HepG2 (cell line): Measurements from ENCODE around the gene UBE2D3. TPM values are rescaled to one million over a fixed set of nuclear protein-coding genes. Genes with fewer than 3 reads are reported as not detected.
A peak's percentile ranks its signal among the peaks of the same experiment; 100 is the strongest.

ENCODE experiments used
- ATAC-seq: fragments of 200-7000 bp; cut with Tn5 transposase; 3 replicates; pipeline ENCODE4 v1.9.1; 2020; ENCODE audit warnings: mild to moderate bottlenecking, moderate library complexity
- BruUV-seq: library from RNA; stranded (reverse); fragments of 400-500 nt; replicated peaks from 2 replicates; lab custom pipeline; 2021; lab: Mats Ljungman, UMichigan
- CTCF ChIA-PET: fragments of 300-600 bp; formaldehyde crosslinking; extraction: SDS; loops from one replicate; lab custom pipeline; 2021; ENCODE audit warnings: low total read pairs, inconsistent platforms, low intra/inter-chr PET ratio; lab: Yijun Ruan, JAX
- POLR2A ChIA-PET: fragments of 350-600 bp; sonication (Branson Sonifier 250); formaldehyde crosslinking; loops from one replicate; lab custom pipeline; 2020; ENCODE audit warnings: antibody characterized with exemption, inconsistent platforms; lab: Yijun Ruan, JAX
- DNase-seq: peaks from one replicate; pipeline ENCODE4 v3.0.0-alpha.2; 2015; ENCODE audit warnings: low spot score
- FAIRE-seq: peaks from 3 replicates; lab custom pipeline; 2011; peaks lifted over from hg19 to GRCh38; lab: Jason Lieb, UNC
- H2AFZ ChIP-seq: one replicate; pipeline ENCODE4 v1.6.1; 2011; ENCODE audit warnings: low read length, inconsistent platforms
- H3K27ac ChIP-seq: fragments of 300-600 bp; 3 replicates; pipeline ENCODE4 v1.8.0; 2011; ENCODE audit warnings: mixed run types, mild to moderate bottlenecking, mixed read lengths, low read length, inconsistent platforms; ENCODE audit not compliant: insufficient read depth; ENCODE audit errors: extremely low read length
- H3K27me3 ChIP-seq, 2 experiments: fragments of 200-600 bp in 1 of 2; 2 replicates in 1 of 2; 3 replicates in 1 of 2; pipeline versions ENCODE4 v1.6.0 to v1.8.0; 2011; ENCODE audit warnings: low read length in 2 of 2, mild to moderate bottlenecking in 2 of 2, moderate library complexity in 2 of 2, inconsistent platforms in 1 of 2; ENCODE audit not compliant: insufficient read depth in 2 of 2, control insufficient read depth in 1 of 2
- H3K36me3 ChIP-seq, 2 experiments: fragments of 200-600 bp in 1 of 2; replicated peaks in 1 of 2; 2 replicates in 1 of 2; 3 replicates in 1 of 2; pipeline versions ENCODE4 v1.5.1 to v1.8.0; 2011; ENCODE audit warnings: low read length in 2 of 2, inconsistent platforms in 1 of 2; ENCODE audit not compliant: insufficient read depth in 2 of 2, control insufficient read depth in 1 of 2
- H3K4me1 ChIP-seq: 2 replicates; pipeline ENCODE4 v1.5.1; 2012; ENCODE audit warnings: low read length, inconsistent platforms; ENCODE audit not compliant: insufficient read depth
- H3K4me2 ChIP-seq: 2 replicates; pipeline ENCODE4 v1.6.0; 2011; ENCODE audit warnings: low read depth, low read length, inconsistent platforms
- H3K4me3 ChIP-seq, 3 experiments: fragments of 200-600 bp in 1 of 3; sonication (generic), shearing (Covaris generic) in 1 of 3; replicated peaks in 1 of 3; 2 replicates each; pipeline ENCODE4 v1.5.1; 2011 to 2016; ENCODE audit warnings: low read length in 3 of 3, inconsistent platforms in 2 of 3, low read depth in 2 of 3, mild to moderate bottlenecking in 2 of 3, control low read depth in 1 of 3, mixed read lengths in 1 of 3; ENCODE audit not compliant: insufficient read depth in 1 of 3
- H3K79me2 ChIP-seq: one replicate; pipeline ENCODE4 v1.6.1; 2011; ENCODE audit warnings: low read length, inconsistent platforms; ENCODE audit not compliant: insufficient read depth
- H3K9ac ChIP-seq: 2 replicates; pipeline ENCODE4 v1.6.0; 2011; ENCODE audit warnings: mild to moderate bottlenecking, low read depth, low read length, inconsistent platforms; ENCODE audit not compliant: insufficient read depth
- H3K9me3 ChIP-seq: 2 replicates; pipeline ENCODE4 v1.5.1; 2012; ENCODE audit warnings: mild to moderate bottlenecking, low read length
- H4K20me1 ChIP-seq: 2 replicates; pipeline ENCODE4 v1.6.0; 2011; ENCODE audit warnings: inconsistent platforms, mild to moderate bottlenecking, low read length, moderate library complexity; ENCODE audit not compliant: insufficient read depth
- HNRNPUL1 ChIP-seq: fragments of 200-400 bp; formaldehyde crosslinking; IDR thresholded peaks from 2 replicates; pipeline ENCODE4 v1.6.1; 2017; ENCODE audit warnings: low read depth, mild to moderate bottlenecking, low read length, moderate library complexity
- IRF2 ChIP-seq: IDR thresholded peaks from 2 replicates; pipeline ENCODE4 v1.6.1; 2018; ENCODE audit warnings: missing genetic modification reagents, missing compliant biosample characterization
- IRF9 ChIP-seq: sonication (generic); formaldehyde crosslinking; IDR thresholded peaks from 2 replicates; pipeline ENCODE4 v1.8.0; 2022; ENCODE audit warnings: missing genetic modification reagents, mild to moderate bottlenecking, borderline replicate concordance
- KLF16 ChIP-seq, 2 experiments: sonication (generic) in 1 of 2; formaldehyde crosslinking in 1 of 2; IDR thresholded peaks; 2 replicates each; pipeline versions ENCODE4 v1.6.1 to v1.8.0; 2016 to 2023; ENCODE audit warnings: missing genetic modification reagents in 2 of 2, missing compliant biosample characterization in 1 of 2
- MAFG ChIP-seq: sonication (generic); formaldehyde crosslinking; IDR thresholded peaks from 2 replicates; pipeline ENCODE4 v1.5.1; 2020; ENCODE audit warnings: mild to moderate bottlenecking, missing genetic modification reagents
- ZC3H4 ChIP-seq: sonication (generic); formaldehyde crosslinking; IDR thresholded peaks from 2 replicates; pipeline ENCODE4 v1.4.0; 2020; ENCODE audit warnings: missing genetic modification reagents, borderline replicate concordance
- ZFP90 ChIP-seq: sonication (generic); formaldehyde crosslinking; IDR thresholded peaks from 2 replicates; pipeline ENCODE4 v1.8.0; 2022; ENCODE audit warnings: missing genetic modification reagents, mild to moderate bottlenecking, inconsistent platforms, borderline replicate concordance
- ZNF121 ChIP-seq: sonication (generic); formaldehyde crosslinking; IDR thresholded peaks from 2 replicates; pipeline ENCODE4 v1.5.0; 2020; ENCODE audit warnings: mild to moderate bottlenecking, missing genetic modification reagents
- ZNF350 ChIP-seq: sonication (generic); formaldehyde crosslinking; IDR thresholded peaks from 2 replicates; pipeline ENCODE4 v1.4.0; 2020; ENCODE audit warnings: mild to moderate bottlenecking, low read depth, missing genetic modification reagents, borderline replicate concordance
- whole genome bisulfite sequencing: methylation state at CpG from one replicate; pipeline ENCODE4 v1.1.6; 2017; ENCODE audit warnings: low lambda C conversion rate; 5-methylcytosine and 5-hydroxymethylcytosine counted together
- in situ Hi-C: cut with HindIII; loops from 2 replicates; pipeline ENCODE4 v1.10.0; 2017; ENCODE audit warnings: low pct_unique_long_range_greater_than_20kb; ENCODE audit not compliant: extremely low pct_ligation_motif_present
- intact Hi-C: fragments of 100-400 bp; cut with micrococcal nuclease; formaldehyde crosslinking; loops from one replicate; pipeline ENCODE4 v1.10.0; 2022; ENCODE audit not compliant: unreplicated experiment
- polyA plus RNA-seq, 8 experiments: library from polyadenylated mRNA; depleted of rRNA in 3 of 8; stranded (reverse) in 7 of 8; unstranded in 1 of 8; fragments of >200 nt; fragmentation: Illumina TruSeq in 4 of 8; extraction: Trizol in 4 of 8; gene quantifications; 2 replicates each; pipeline versions ENCODE4 v1.2.1 to v1.2.3, GENCODE V29; 2011 to 2016; ENCODE audit warnings: low read depth in 4 of 8, missing spikeins in 1 of 8, mixed read lengths in 1 of 8; ENCODE audit not compliant: insufficient read depth in 1 of 8
- total RNA-seq, 5 experiments: library from RNA; depleted of rRNA; stranded (reverse); fragments of >200 nt; fragmentation: Illumina TruSeq; extraction: Trizol; gene quantifications; 2 replicates each; pipeline ENCODE4 v1.2.3, GENCODE V29; 2016; ENCODE audit warnings: low read depth in 1 of 5

Gene UBE2D3
- total and polyA plus RNA-seq, 2 of the 13 experiments (the other 11 are each of a cell fraction or from before 2014, with no cell fraction given) = 224 to 293 TPM

GRCh38 chr4:102849579-102850104 is 22.3 kb upstream of the UBE2D3 start:
- Histone ChIP-seq H3K4me3 (no peak overlapping the region), H3K4me2 (no peak overlapping the region), H3K9ac (no peak overlapping the region), H3K27me3 (no peaks in the 10 kb centered on the region), H4K20me1 (no peaks in the 10 kb centered on the region), H3K9me3 (no peaks in the 10 kb centered on the region), H3K36me3 (no peaks in the 10 kb centered on the region), H3K4me1 (peaks cover 11% of the 10 kb centered on the region), H2AFZ (no peak overlapping the region), H3K79me2 (no peaks in the 10 kb centered on the region), H3K27ac (no peak overlapping the region)
- ChIA-PET POLR2A (interaction anchor here (3.8 kb wide), 1 partner anchor 22 kb away, joined by 20 read pairs; the partner anchor contains the start of gene UBE2D3), CTCF (no interaction called here)
- no peak for DNase-seq
- WGBS = 87% methylated on average over 3 of the region's 3 CpGs
- ATAC-seq = no peak
- intact Hi-C loops (no loop called here), in situ Hi-C loops (no loop called here)
- no peak for TF ChIP-seq ZNF350
- TF ChIP-seq ZC3H4 (CRISPR knock-in tag) = no peak
- TF ChIP-seq HNRNPUL1 = no peak
- TF ChIP-seq IRF2 = no peak
- no peak for TF ChIP-seq MAFG (CRISPR knock-in tag)
- no peak for TF ChIP-seq KLF16 (CRISPR knock-in tag; IDR thresholded peaks at IDR 0.05)
- TF ChIP-seq ZFP90 = no peak
- FAIRE-seq = no peak
- no TSS peak for BruUV-seq

GRCh38 chr4:102847687-102848086 is 20.3 kb upstream of the UBE2D3 start:
- Histone ChIP-seq H2AFZ (no peak overlapping the region), H3K4me3 (no peak overlapping the region), H3K27me3 (no peaks in the 10 kb centered on the region), H3K79me2 (no peaks in the 10 kb centered on the region), H4K20me1 (no peaks in the 10 kb centered on the region), H3K9ac (no peak overlapping the region), H3K9me3 (no peaks in the 10 kb centered on the region), H3K4me2 (no peak overlapping the region), H3K27ac (no peak overlapping the region), H3K36me3 (no peaks in the 10 kb centered on the region), H3K4me1 (peaks cover 11% of the 10 kb centered on the region)
- TF ChIP-seq IRF9 (CRISPR knock-in tag) (no peak), ZNF121 (0 out of 2 replicates have a peak, but pooled peaks have one; percentile 20)
- intact Hi-C loops (no loop called here), in situ Hi-C loops (no loop called here)
- 95% methylated on average over 8 of the region's 8 CpGs for WGBS
- ATAC-seq = no peak
- no TSS peak for BruUV-seq
- no peak for DNase-seq
- no peak for FAIRE-seq
- POLR2A ChIA-PET = no interaction called here
- CTCF ChIA-PET = no interaction called here
